Neutrophil (primary cell): ENCODE measurements around the gene KRT84.

Experiments used
- H3K27ac ChIP-seq: fragments of 200-600 bp; sonication (generic); 2 replicates; pipeline ENCODE4 v1.5.1; 2016; ENCODE audit warnings: mild to moderate bottlenecking, moderate library complexity
- H3K27me3 ChIP-seq: fragments of 200-600 bp; sonication (generic); 2 replicates; pipeline ENCODE4 v1.6.0; 2016; ENCODE audit warnings: mild to moderate bottlenecking
- H3K36me3 ChIP-seq: fragments of 200-600 bp; sonication (generic); 2 replicates; pipeline ENCODE4 v1.5.1; 2017
- H3K4me1 ChIP-seq, 2 experiments: fragments of 200-600 bp in 1 of 2; sonication (generic) in 1 of 2; 1 replicate in 1 of 2; 2 replicates in 1 of 2; pipeline versions ENCODE4 v1.5.1 to v1.6.1; 2013 to 2016; ENCODE audit warnings: low read depth in 1 of 2, low read length in 1 of 2, mild to moderate bottlenecking in 1 of 2, moderate library complexity in 1 of 2; ENCODE audit not compliant: control insufficient read depth in 1 of 2, insufficient read depth in 1 of 2
- H3K4me3 ChIP-seq, 2 experiments: fragments of 200-600 bp in 1 of 2; sonication (generic) in 1 of 2; 1 replicate in 1 of 2; 2 replicates in 1 of 2; pipeline ENCODE4 v1.5.1; 2013 to 2016; ENCODE audit warnings: low read depth in 1 of 2, low read length in 1 of 2, mild to moderate bottlenecking in 1 of 2, moderate library complexity in 1 of 2
- H3K9me3 ChIP-seq: fragments of 200-600 bp; sonication (generic); 2 replicates; pipeline ENCODE4 v1.5.1; 2016
- TF ChIP-seq, protein P1 (sequence below): fragments of 200-600 bp; sonication (generic); IDR thresholded peaks from 2 replicates; pipeline ENCODE4 v1.5.1; 2016; ENCODE audit warnings: antibody characterized with exemption

Gene KRT84

DNA sequence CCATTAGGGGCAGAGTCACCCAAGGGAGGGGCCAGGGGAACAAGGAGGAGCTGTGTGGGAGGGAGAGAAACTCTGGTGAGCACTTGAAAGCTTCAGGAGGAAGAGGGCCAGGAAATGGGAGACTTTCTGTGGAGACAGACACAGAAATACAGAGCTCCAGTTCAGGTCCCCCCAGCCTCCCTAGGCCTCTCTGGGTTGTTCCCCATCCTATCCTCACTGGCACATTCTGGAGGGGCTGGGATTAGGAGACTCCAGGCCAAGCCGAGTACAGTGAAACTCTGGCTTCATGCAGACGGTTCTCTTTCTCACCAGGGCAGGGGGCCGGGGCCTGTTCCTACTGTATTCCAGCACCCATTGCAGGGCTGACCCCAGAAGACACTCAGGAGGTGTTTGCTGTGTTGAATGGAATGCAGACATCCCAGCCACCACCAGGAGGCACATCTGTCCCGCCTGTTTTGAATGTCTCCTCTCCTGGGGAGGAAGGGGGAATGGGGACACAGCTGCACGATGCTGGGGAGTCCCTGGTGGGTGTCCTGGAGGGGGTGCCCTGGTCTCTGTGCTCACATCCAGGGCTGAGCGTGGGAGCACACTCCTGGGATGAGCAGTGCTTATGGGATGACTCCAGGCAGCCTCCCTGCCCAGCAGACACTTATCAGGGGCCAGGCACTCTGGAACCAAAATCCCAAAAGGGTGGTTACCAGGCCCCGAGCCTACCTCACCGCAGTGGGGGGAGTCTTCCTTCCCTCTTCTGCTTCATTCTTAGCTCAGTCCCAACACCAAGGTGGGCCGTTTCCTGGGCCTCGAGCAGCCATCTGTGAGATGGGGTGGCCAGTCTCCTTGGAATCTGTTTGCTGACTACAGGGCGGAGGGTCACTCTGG lies 5.5 kb upstream of the KRT84 start:
- Histone ChIP-seq H3K4me3 (no peak overlapping the region), H3K27ac (no peak overlapping the region), H3K27me3 (peaks cover 19% of the 10 kb centered on the region), H3K4me1 (no peaks in the 10 kb centered on the region), H3K9me3 (no peaks in the 10 kb centered on the region), H3K36me3 (no peaks in the 10 kb centered on the region)
- TF ChIP-seq, protein P1, sequence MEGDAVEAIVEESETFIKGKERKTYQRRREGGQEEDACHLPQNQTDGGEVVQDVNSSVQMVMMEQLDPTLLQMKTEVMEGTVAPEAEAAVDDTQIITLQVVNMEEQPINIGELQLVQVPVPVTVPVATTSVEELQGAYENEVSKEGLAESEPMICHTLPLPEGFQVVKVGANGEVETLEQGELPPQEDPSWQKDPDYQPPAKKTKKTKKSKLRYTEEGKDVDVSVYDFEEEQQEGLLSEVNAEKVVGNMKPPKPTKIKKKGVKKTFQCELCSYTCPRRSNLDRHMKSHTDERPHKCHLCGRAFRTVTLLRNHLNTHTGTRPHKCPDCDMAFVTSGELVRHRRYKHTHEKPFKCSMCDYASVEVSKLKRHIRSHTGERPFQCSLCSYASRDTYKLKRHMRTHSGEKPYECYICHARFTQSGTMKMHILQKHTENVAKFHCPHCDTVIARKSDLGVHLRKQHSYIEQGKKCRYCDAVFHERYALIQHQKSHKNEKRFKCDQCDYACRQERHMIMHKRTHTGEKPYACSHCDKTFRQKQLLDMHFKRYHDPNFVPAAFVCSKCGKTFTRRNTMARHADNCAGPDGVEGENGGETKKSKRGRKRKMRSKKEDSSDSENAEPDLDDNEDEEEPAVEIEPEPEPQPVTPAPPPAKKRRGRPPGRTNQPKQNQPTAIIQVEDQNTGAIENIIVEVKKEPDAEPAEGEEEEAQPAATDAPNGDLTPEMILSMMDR, result no peak

DNA sequence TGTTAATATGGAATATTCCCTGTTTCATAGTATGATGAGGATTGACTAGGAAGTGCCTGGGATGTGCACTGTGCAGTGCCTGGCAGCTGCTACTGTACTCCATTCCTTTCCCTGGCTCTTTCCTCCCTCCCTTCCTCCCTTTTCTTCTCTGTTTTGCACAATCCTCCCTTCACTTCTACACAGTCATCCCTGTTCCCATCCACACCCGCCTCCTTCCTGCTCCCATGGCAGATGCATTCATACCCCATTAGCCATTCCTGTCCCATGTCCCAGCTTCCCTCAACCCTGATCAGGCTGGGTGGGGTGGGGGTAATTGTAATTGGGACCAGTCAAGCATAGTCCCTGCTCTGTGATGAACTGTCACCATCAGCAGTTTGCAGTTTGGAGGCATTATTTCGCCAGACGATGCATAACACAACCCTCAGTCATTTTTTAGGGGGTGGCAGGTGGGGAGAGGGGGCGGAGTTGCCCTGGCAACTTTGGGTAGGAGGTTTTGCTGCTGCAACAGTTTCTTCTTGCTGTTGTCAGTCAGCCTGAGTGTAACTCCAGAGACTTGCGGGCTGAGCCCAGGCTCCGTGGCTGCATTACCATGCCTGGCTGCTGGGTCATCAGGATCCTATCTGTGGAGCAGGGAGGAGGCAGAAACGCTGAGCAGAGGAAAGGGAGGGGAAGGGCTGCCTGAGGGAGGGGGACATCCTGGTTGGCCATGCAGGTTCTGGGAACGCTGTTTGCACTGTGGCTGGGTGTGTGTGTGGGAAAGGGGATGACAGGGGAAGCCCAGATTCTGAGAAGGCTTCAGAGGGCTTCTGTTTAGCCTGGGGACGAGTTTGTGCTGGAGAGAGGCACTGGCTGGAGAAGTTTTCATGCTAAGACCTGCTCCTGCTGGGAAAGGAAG lies 4.1 kb upstream of the KRT84 start:
- H3K4me3 ChIP-seq, result no peak overlapping the region
- H3K4me1 ChIP-seq, result no peaks in the 10 kb centered on the region
- TF ChIP-seq, protein P1, result no peak
- no peak overlapping the region for H3K27ac ChIP-seq
- H3K9me3 ChIP-seq, result no peaks in the 10 kb centered on the region
- no peaks in the 10 kb centered on the region for H3K36me3 ChIP-seq
- H3K27me3 ChIP-seq, result peaks cover 19% of the 10 kb centered on the region

DNA sequence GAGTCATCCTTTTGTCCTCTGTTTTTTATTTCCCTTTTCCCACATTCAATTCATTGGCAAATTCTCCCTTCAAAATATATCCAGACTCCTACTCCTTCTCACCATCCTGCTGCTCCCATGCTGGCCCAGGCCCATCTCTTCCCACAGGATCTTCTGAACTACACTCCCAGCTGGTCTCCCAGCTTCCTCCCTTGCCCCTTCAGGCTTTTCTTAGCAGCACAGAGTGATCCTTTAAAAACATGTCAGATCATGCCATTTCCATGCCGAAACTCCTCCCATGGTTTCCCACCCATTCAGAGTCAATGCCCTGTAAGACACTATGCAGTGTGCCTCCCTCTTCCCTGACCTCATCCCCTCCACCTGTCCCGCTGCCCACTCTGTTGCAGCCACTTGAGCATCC lies 2.4 kb upstream of the KRT84 start:
- TF ChIP-seq, protein P1, result no peak
- no peaks in the 10 kb centered on the region for H3K9me3 ChIP-seq
- H3K27me3 ChIP-seq, result peaks cover 27% of the 10 kb centered on the region
- H3K4me1 ChIP-seq, result no peaks in the 10 kb centered on the region
- H3K36me3 ChIP-seq, result no peaks in the 10 kb centered on the region
- no peak overlapping the region for H3K4me3 ChIP-seq
- no peak overlapping the region for H3K27ac ChIP-seq

DNA sequence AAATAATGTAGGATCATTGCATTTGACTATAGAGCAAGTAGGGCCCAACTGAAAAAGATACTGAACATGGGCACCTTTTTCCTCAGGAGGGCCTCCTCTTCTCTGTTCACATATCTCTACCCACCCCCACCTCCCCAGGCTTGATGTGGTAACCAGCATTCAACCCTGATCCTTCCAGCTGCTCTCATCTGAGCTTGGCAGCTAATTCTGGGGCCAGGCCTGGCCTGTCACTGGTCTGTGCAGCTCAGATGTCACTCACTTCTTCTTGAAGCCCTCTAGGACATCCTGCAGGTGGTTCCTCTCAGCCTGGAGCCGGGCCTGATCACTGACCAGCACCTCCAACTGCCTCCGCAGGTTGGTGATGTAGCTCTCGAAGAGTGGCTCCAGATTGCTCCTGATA lies 2.1 kb downstream of the KRT84 start:
- peaks cover 19% of the 10 kb centered on the region for H3K27me3 ChIP-seq
- H3K4me1 ChIP-seq, result no peaks in the 10 kb centered on the region
- no peaks in the 10 kb centered on the region for H3K36me3 ChIP-seq
- no peak overlapping the region for H3K4me3 ChIP-seq
- TF ChIP-seq, protein P1, result no peak
- H3K9me3 ChIP-seq, result no peaks in the 10 kb centered on the region
- H3K27ac ChIP-seq, result no peak overlapping the region

DNA sequence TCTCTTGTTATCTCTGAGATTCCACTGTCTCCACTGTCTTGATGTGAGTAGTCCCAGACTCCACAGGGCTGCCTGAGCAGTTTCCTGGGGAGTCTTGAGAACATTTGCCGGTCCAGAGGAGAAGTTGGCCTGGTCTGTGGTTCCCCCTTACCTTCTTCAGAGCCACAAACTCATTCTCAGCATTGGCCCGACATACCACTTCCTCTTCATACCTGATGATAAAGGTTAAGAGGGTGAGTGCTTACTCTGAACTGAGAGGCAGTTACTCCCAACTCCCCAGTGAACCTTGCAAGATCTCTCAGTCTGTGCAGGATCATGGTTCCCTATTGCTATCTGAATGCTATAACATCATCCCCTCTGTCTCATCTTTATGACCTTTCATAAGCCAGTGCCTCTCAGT lies 2.6 kb downstream of the KRT84 start:
- peaks cover 15% of the 10 kb centered on the region for H3K27me3 ChIP-seq
- TF ChIP-seq, protein P1, result no peak
- no peak overlapping the region for H3K27ac ChIP-seq
- no peaks in the 10 kb centered on the region for H3K4me1 ChIP-seq
- no peak overlapping the region for H3K4me3 ChIP-seq
- no peaks in the 10 kb centered on the region for H3K9me3 ChIP-seq
- no peaks in the 10 kb centered on the region for H3K36me3 ChIP-seq
